Mesothelial cell of epicardium (in vitro differentiated cells): Measurements from ENCODE around the gene GRK5. TPM values are rescaled to one million over a fixed set of nuclear protein-coding genes. Genes with fewer than 3 reads are reported as not detected.

Experiments used
- DNase-seq, 2 experiments: peaks; one replicate each; pipeline ENCODE4 v3.0.0; 2021; ENCODE audit warnings: low spot score in 2 of 2; ENCODE audit not compliant: unreplicated experiment in 2 of 2
- H3K27ac Mint-ChIP-seq: 2 replicates; pipeline ENCODE4 v1.8.0; 2021; ENCODE audit warnings: mixed read lengths
- H3K27me3 Mint-ChIP-seq: 2 replicates; pipeline ENCODE4 v1.8.0; 2021; ENCODE audit warnings: low read depth, mixed read lengths
- H3K36me3 Mint-ChIP-seq: 2 replicates; pipeline ENCODE4 v1.8.0; 2021; ENCODE audit warnings: mixed read lengths
- H3K4me1 Mint-ChIP-seq: 2 replicates; pipeline ENCODE4 v1.8.0; 2021; ENCODE audit warnings: mixed read lengths
- H3K4me3 Mint-ChIP-seq: 2 replicates; pipeline ENCODE4 v1.8.0; 2021; ENCODE audit warnings: mild to moderate bottlenecking, moderate library complexity, mixed read lengths
- H3K9me3 Mint-ChIP-seq: 2 replicates; pipeline ENCODE4 v1.8.0; 2021; ENCODE audit warnings: mixed read lengths
- CTCF ChIP-seq: fragments of 200-600 bp; sonication (generic); IDR thresholded peaks from one replicate; pipeline ENCODE4 v1.5.0; 2021; ENCODE audit warnings: antibody characterized with exemption; ENCODE audit not compliant: unreplicated experiment
- total RNA-seq: library from RNA; stranded (reverse); gene quantifications from 3 replicates; pipeline ENCODE4 v1.2.1, GENCODE V29; 2021

GRK5 gene
- total RNA-seq, 1 donor from 2014 or later: 14.5 TPM

GRCh38 chr10:119242186-119242585 is 34.8 kb downstream of the GRK5 start:
- no peak for TF ChIP-seq CTCF
- Mint-ChIP-seq H3K27me3 (no peaks in the 10 kb centered on the region), H3K36me3 (no peaks in the 10 kb centered on the region), H3K9me3 (no peaks in the 10 kb centered on the region), H3K4me3 (no peak overlapping the region), H3K27ac (peak overlapping the region; percentile 71), H3K4me1 (peaks cover 39% of the 10 kb centered on the region)
- DNase-seq: no peak

- no peak for TF ChIP-seq CTCF
- no peaks in the 10 kb centered on the region for H3K27me3 Mint-ChIP-seq
- H3K36me3 Mint-ChIP-seq: no peaks in the 10 kb centered on the region
- H3K4me1 Mint-ChIP-seq: peaks cover 30% of the 10 kb centered on the region
- DNase-seq: no peak
- H3K9me3 Mint-ChIP-seq: no peaks in the 10 kb centered on the region
- H3K4me3 Mint-ChIP-seq: no peak overlapping the region
- H3K27ac Mint-ChIP-seq: peak overlapping the region; percentile 35
Observed at GRCh38 chr10:119243488-119243887, 36.1 kb downstream of the GRK5 start.

- Mint-ChIP-seq H3K36me3 (no peaks in the 10 kb centered on the region), H3K4me3 (no peak overlapping the region), H3K4me1 (peaks cover 25% of the 10 kb centered on the region), H3K27me3 (no peaks in the 10 kb centered on the region), H3K9me3 (no peaks in the 10 kb centered on the region), H3K27ac (peak overlapping the region; percentile 35)
- no peak for DNase-seq
- no peak for TF ChIP-seq CTCF
Observed at GRCh38 chr10:119243967-119244366, 36.6 kb downstream of the GRK5 start.

- peaks cover 28% of the 10 kb centered on the region for H3K4me1 Mint-ChIP-seq
- H3K27me3 Mint-ChIP-seq: no peaks in the 10 kb centered on the region
- no peak overlapping the region for H3K27ac Mint-ChIP-seq
- H3K4me3 Mint-ChIP-seq: no peak overlapping the region
- H3K36me3 Mint-ChIP-seq: no peaks in the 10 kb centered on the region
- TF ChIP-seq CTCF: no peak
- DNase-seq: no peak
- no peaks in the 10 kb centered on the region for H3K9me3 Mint-ChIP-seq
Observed at GRCh38 chr10:119245272-119245671, 37.9 kb downstream of the GRK5 start.

- H3K27me3 Mint-ChIP-seq: no peaks in the 10 kb centered on the region
- H3K36me3 Mint-ChIP-seq: no peaks in the 10 kb centered on the region
- no peak overlapping the region for H3K4me3 Mint-ChIP-seq
- no peaks in the 10 kb centered on the region for H3K9me3 Mint-ChIP-seq
- no peak for DNase-seq
- no peak for TF ChIP-seq CTCF
- peaks cover 40% of the 10 kb centered on the region for H3K4me1 Mint-ChIP-seq
- no peak overlapping the region for H3K27ac Mint-ChIP-seq
Observed at GRCh38 chr10:119246862-119247549, 39.6 kb downstream of the GRK5 start.

- Mint-ChIP-seq H3K36me3 (no peaks in the 10 kb centered on the region), H3K4me1 (peaks cover 38% of the 10 kb centered on the region), H3K4me3 (no peak overlapping the region), H3K9me3 (no peaks in the 10 kb centered on the region), H3K27me3 (no peaks in the 10 kb centered on the region), H3K27ac (no peak overlapping the region)
- TF ChIP-seq CTCF: no peak
- DNase-seq: no peak
Observed at GRCh38 chr10:119247550-119247894, 40.2 kb downstream of the GRK5 start.
